Subcutaneous adipose tissue (tissue), 4 donors: ENCODE data around the gene LGR5. TPM values are rescaled to one million over a fixed set of nuclear protein-coding genes. Genes with fewer than 3 reads are reported as not detected.

ENCODE experiments used
- total RNA-seq, 4 donors: library from RNA; depleted of rRNA; stranded (reverse); fragments of >200 nt; gene quantifications; one replicate each; pipeline ENCODE4 v1.1.0, GENCODE V29; 2016
- TF ChIP-seq, protein P1 (sequence below): fragments of 450-650 bp; IDR thresholded peaks from one replicate; pipeline ENCODE4 v1.5.1; 2016; ENCODE audit warnings: low read depth, mild to moderate bottlenecking, control low read depth, antibody characterized with exemption, moderate library complexity

LGR5 gene
- total RNA-seq, 4 donors from 2014 or later = 0.17 to 0.88 (median 0.35) TPM

DNA sequence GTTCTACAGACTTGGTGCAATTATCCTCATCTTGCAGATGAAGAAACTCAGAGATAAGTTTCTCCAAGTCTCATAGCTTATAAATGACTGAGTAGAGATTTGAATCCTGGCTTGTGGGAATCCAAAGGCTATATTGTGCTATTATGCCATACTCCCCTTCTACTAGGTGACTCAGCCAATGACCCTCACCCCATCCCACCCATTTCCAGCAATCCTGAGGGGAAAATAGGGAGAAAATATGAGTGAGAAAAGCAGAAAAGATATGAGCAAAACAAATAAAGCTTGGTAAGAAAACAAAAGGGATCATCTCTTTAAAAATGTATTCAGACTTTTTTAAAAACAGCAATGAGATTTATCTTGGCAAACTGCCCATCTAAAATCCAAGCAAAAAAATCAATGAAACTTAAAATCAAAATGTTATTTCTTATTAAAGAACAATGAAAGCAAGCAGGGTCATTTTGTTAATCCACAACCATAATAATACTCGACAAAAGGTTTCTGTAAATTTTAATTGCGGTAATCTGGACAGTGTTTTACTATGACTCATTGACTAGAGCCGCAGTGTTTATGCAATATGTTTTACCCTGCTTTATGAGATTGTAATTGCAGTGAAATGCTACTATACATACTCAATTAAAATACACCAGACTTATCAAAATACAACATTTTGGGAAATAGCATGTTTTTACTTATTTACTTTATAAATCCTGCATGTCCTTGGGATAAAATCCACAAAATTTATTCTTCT, 13.1 kb upstream of the LGR5 start:
- TF ChIP-seq, protein P1, sequence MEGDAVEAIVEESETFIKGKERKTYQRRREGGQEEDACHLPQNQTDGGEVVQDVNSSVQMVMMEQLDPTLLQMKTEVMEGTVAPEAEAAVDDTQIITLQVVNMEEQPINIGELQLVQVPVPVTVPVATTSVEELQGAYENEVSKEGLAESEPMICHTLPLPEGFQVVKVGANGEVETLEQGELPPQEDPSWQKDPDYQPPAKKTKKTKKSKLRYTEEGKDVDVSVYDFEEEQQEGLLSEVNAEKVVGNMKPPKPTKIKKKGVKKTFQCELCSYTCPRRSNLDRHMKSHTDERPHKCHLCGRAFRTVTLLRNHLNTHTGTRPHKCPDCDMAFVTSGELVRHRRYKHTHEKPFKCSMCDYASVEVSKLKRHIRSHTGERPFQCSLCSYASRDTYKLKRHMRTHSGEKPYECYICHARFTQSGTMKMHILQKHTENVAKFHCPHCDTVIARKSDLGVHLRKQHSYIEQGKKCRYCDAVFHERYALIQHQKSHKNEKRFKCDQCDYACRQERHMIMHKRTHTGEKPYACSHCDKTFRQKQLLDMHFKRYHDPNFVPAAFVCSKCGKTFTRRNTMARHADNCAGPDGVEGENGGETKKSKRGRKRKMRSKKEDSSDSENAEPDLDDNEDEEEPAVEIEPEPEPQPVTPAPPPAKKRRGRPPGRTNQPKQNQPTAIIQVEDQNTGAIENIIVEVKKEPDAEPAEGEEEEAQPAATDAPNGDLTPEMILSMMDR = no peak

DNA sequence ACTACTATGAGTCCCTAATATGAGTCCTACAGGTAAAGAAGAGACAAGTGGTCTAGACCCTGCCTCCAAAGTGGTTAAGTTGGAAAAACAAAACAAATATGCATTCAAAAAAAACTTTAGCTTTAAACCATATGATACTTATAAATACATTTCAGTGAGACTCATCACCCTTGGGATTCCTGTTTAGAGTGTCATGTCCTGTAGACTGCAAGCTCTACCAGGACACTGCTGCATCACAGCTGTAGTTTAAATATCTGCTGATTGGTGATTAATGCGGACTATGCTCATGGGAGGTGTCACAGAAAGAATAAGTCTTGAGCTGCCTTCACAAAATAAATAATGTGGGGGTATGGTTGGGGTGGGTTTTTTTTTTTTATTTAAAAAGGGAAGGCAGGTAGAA, 8.8 kb upstream of the LGR5 start:
- TF ChIP-seq, protein P1 = no peak

DNA sequence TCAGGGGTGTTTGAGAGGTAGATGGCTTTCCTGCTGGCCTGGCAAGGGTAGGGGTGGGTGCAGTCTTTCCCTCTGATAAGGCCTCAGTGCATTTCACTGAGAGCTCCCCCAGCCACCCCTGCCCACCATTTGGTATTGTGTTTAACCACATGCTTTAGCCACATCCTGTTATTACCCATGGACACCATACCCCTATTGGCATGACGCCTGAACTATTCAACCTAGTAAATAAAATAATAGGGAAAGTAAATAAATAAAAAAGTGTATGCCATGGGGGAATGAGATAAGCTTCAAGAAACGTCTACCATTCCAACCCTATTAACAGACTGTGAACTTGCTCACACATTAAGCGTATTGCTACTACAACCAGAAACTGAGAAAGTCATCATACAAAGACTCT, 7.6 kb upstream of the LGR5 start:
- TF ChIP-seq, protein P1 = no peak

DNA sequence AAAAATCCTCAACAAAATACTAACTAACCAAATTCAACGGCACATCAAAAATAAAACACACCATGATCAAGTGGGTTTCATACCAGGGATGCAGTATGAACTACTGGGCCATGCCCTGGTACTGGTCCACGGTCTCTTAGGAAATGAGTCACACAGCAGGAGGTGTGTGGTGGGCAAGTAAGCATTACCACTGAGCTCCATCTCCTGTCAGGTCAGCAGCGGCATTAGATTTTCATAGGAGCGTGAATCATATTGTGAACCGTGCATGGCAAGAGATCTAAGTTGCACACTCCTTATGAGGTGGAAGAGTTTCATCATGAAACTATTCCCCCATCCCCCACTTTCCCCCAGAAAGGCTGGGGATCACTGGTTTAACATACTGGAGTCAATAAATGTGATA, 6.7 kb upstream of the LGR5 start:
- TF ChIP-seq, protein P1 = no peak

DNA sequence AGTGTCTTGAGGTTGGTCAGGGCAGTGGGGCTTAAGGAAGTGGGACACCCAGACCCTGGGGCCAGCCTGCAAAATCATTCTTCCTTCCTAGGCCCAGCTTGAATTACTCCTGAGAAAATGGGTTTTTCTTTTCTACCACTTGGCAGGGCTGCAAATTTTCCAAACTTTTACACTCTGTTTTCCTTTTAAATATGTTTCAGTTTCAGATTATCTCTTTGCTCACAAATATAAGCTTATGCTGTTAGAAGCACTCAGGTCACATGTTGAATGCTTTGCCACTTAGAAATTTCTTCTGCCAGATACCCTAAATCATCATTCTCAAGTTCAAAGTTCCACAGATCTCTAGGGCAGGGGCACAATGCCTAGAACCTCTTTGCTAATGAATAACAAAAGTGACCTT, 2.9 kb upstream of the LGR5 start:
- TF ChIP-seq, protein P1 = no peak

DNA sequence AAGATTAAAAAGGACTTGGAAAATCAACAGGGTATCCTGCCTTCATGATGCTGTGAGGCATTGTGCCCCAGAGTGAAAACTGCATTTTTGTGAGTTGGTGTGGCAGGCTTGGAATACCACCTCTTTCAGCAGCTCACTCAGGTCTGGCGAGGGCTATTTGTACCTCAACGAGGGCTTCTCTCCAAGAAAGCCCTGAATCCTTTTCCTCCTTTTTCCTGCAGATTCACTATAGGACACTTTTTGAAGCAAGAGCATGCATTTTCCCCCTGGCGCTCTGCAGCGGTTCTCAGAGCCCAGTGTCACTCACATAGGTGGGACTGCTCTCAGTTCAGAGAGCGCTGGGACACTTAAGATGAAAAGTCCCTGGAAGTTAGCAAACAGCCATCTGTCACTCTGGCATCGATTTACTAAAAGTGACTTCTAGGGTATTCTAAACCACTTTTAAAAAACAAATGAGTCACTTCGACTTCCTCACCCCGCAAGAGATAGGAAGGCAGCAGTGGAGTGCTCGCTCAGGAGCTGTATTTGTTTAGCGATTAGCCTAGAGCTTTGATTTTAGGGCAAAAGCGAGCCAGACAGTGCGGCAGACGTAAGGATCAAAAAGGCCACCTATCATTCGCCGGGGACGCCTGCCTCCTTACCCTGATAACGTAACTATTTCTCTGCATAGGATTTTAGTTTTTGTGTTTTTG, 782 bp upstream of the LGR5 start:
- TF ChIP-seq, protein P1 = no peak

DNA sequence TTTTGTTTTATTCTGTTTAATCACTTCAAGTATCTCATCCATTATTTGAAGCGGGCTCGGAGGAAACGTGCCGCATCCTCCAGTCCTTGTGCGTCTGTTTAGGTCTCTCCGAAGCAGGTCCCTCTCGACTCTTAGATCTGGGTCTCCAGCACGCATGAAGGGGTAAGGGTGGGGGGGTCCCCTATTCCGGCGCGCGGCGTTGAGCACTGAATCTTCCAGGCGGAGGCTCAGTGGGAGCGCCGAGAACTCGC, 311 bp upstream of the LGR5 start:
- TF ChIP-seq, protein P1 = no peak
